Measurements from ENCODE around the gene ZSCAN22.

Gene ZSCAN22

DNA sequence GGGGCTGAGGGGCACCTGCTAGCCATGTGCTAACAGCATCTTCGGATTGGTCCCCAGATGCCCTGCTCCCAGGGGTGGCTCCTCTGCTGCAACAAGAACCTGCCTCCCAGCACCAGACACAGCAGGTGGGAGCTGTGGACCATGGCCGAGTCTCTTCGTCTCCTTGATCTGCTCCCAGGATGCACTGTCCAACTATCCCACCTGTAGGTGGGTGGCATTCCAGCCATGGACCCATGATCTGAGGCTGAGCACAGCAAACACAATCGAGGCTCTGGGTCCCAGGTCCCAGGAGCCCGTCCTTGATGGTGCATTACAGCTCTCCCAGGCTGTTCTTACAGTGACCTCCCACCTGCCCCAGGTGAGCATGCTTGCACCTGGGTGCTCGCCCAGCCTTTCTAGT is 52.5 kb downstream of the ZSCAN22 start:
- DNase-seq, result no peak

DNA sequence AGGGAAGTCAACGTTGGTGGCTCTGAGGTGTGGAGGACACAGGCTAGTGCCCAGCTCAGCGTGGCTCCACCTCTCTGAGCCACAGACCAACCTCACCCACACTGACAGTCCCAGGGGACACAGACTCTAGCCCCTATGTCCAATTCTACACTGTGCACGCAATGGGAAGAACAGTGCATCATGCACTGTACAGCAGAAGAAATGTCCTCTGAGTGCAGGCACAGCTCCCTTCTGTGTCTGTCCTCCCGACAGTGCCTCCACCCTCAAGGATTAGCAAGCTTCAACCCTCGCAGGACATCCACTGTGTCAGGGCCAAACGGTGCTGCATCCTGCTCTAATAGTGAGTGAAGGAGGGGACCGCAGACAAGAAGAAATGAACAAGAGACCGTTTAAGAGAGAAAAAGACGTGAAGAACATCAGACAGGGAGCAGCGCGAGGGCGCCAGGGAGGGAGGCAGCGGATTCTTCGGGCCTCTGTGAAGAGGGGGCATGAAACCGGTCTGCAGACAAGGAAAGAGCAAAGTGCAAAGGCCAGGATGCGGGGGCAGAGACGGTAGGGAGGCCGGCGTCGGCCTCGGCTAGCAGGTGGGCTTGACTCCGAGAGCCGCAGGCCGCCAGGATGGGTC is 53.4 kb downstream of the ZSCAN22 start:
- DNase-seq, result peak; percentile 17

DNA sequence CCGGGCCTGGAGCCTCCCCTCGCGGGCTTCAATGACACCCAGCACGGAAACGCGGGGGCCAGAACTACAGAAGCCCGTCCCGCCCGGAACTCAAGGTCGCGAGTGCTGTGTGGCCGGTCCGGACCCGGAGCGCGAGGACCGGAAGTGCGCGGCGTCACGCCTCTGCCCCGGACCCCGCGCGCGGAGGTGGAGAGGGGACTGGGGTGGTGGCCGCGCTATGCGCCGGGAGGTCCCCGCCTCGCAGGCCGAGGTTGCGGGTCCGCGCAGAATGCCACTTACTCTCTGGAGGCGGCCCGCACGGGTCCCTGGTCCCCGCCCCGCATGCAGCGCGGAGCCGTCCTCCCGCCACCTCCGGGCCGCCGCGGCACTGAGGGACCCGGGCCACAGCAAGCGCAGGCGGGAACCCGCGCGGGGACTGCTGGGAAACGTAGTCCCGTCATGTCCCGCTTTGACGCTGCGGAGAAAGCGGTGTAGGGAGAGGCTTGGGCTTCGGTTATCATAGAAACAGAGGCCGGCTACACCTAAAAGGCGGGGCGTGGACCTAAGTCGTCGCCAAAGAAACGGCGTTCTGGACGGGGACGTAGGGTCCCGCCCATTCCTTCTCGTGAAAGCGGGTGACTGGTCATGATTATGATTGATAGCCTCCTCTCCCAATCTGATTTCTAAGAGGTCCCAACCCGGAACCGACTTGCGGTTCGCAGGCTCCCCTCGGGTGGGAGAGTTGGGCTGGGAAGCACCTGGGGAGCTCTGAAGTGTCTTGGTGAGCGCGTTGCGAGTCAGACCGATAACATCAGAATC is 54.1 kb downstream of the ZSCAN22 start, which contains the start of gene ZNF837:
TSS of gene ZNF837 (minus strand) at position 369 of the 798 bp plus-strand sequence. CDS start 11,698 bp downstream, outside the sequence.
- peak; percentile 97 for DNase-seq

DNA sequence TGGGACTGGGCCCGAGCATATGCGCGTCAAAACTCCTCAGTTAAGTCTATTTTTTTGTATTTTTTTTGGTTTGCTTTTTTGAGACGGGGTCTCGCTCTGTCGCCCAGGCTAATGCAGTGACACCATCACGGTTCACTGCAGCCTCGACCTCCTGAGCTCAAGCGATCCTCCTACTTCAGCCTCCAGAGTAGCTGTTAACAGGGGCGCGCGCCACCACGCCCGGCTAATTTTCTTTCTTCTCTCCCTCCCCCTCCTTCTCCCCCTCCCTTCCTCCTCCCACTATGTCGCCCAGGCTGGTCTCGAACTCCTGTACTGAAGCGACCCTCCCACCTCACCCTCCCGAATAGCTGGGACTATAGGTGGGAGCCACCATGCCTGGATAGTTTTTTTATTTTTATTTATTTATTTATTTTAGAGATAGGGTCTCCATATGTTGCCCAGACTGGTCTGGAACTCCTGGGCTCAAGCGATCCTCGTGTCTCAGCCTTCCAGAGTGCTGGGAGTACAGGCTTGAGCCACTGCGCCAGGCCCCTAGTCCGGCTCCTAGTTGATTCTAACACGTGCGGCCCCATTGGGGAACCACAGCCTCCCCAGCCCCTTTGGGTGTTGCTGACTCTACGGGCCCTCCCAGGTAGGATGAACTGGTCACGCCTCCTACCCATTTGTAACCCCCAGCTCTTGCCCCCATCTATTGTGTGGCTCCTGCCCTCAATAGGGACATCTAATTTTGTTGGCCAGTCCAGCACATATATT is 54.8 kb downstream of the ZSCAN22 start:
- DNase-seq, result no peak

DNA sequence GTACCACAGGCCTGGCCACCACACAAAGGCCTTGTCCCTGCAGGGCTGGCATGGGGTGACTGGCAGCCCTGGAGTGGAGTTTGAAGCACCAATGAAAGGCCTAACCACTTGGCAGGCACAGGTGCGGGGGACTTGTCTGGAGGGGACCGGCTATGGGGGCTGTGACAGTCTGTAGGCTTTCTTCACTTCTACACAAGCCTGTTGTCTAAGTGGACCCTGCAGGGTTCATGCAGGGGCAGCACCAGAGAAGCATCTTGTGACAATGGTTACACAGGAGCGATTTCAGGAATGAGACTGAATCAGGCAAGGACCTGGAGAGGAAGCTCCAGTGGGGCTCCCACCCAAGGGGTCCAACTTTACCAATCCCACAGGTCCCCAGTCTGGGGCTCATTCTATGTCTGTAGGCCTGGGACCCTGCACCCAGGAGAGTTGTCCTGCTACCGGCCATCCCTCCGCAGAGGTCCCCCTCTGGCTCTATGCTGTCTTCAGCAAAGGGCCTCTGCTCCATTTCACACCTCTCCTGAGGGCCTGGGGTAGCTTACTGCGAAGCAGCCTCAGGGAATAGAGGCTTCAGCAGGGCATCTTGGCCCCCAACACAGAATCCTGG is 56.3 kb downstream of the ZSCAN22 start:
- DNase-seq, result no peak

DNA sequence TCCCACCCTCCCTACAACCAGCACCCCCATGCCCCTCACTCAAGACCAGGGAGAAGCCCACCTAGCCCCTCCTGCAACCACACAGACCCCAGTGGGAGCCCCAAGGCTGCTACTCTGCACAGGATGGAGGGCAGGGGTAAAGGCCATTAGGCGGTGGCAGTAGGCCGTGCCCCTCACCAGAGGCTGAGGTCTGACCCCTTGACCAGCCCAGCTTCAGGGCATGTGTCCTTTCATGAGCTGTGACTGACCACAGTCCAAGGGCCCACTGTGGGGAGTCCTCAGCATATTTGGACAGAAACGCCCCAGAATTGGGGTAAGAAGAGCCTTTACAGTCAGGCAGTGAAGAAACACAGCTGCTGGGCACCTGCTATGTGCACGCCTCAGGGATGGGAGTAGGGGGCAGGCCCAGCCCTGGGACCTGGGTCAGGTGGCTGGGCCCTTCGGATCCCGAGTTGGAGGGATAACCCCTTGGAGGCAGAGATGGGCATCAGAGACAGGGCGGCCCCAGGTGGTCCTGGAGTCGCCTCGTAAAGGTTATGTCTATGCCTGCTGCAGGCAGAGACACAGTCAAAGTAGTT is 58.6 kb downstream of the ZSCAN22 start:
- DNase-seq, result no peak

DNA sequence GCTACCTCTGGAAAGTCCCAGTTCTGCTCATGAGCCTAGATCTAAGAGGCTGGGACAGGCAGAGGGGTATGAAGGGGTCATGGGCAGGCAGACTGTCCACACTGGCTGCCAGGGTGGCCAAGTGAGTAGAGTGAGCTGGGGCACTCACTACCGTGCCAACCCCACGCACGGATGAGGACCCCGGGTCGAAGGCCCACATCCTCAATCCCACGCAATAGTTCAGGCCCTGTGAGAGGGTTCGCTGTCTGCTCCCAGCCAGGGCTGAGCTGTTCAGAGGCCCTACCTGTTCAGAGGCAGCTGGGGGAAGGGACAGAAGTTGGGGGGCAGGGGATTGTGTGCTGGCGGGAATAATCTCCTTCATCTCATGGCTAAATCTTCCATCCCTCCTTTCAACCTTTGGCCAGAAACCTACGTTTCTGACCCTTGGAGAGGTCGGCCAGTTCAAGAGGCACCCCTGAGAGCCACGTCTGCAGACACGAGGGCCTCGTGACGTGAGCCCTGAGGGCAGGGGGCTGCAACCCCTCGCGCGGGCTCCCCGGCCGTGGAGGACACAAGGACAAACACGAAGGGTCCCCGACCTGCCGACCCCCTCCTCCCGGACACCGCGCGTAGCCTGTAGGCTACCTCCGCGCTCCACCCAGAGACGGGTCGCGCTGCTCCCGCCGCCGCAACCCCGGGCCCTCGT is 59.2 kb downstream of the ZSCAN22 start:
- DNase-seq, result peak; percentile 25

DNA sequence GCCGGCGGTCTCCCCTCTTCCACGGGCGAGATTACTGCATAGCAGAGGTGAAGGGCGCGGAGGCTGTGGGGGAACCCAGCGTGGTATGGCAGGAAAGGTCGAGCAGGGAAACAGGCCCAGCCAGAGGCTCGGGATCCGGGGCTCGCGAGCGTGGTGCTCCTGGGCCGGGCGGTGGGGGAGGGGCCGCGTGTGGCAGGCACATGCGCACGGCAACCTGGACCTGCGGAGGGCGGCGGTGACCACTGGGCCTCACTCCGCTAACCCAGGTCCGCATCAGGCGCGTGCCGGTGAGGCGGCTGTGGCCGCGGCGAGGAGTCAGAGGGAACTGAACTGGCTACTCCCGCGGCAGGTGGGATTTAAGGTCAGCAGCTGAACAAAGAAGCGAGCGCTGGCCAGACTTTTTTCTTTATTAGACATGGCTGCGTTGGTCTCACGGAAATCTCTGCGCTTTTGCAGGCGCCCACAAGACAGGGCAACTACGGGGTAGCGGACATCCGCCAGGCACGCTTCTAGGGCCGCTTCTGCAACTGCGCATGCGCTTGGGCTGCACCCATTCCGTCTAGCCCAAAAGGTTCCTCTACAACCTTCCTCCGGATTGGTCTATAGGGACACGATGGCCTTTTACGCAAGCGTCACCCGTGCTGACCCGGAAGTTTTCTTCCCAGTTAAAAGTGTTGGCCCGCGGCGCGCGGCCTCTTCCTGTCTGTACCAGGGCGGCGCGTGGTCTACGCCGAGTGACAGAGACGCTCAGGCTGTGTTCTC is 60.0 kb downstream of the ZSCAN22 start, which contains the start of gene RPS5:
TSS of gene RPS5 (plus strand) at position 694 of the 762 bp plus-strand sequence. CDS start 869 bp downstream, outside the sequence.
- DNase-seq, result peak; percentile 95

DNA sequence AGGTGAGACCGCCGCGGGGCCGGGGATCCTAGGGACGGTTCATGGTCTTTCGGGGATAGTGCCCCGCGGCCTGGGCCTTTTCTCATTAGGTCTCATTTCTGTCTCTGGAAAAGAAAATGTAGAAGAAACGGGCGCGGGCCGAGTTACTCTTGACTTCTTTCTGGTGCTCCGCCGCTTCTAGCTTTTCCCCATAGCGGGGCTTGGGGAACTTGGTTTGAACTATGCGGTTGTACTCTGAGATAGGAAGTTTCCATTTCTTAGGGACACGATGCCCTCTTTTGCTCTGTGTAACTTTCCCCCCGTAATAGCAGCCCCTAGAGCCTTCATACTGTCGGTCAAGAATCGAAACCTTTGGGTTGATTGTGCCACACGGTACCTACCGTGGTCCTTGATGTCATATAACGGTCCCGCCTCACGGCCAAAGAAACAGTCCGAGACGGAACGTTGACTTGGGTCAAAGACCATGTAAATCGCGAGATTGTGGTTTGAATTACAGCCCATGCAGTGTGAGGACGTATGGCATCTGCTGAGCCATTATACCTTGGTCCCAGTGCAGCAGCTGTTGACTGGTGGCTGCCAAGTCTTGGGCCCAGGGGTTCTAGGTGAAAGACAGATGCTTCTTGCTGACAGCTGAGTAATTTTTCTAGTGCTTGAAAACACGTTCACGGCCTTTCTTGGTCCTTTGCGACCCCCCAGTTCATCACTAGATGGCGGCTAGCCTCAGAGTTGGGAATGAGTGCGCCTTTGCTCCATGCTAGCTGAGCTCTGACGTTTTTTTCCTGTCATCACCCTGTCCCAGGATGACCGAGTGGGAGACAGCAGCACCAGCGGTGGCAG is 60.8 kb downstream of the ZSCAN22 start:
- no peak for DNase-seq

DNA sequence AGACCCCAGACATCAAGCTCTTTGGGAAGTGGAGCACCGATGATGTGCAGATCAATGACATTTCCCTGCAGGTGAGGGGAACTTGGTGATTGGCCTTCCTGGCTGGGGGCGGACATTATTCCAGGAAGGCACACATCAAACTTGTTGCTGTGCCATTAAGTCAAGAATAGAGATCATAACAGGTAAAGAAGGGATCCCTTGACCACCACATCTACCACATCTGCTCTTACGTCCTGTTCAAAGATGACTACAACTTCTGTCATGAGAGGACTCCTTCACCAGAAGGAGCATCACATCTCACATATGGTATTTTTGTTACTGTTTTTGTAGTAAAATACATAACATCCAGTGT is 61.4 kb downstream of the ZSCAN22 start:
- DNase-seq, result no peak
